HEK293 (cell line): ENCODE measurements around the gene B4GALT1.

ENCODE experiments used
- CTCF ChIA-PET: fragments of 350-600 bp; formaldehyde crosslinking; extraction: SDS; loops from one replicate; lab custom pipeline; 2021; ENCODE audit warnings: antibody characterized with exemption; lab: Yijun Ruan, JAX
- POLR2A ChIA-PET: fragments of 300-600 bp; formaldehyde crosslinking; extraction: SDS; loops from one replicate; lab custom pipeline; 2020; ENCODE audit warnings: antibody characterized with exemption, inconsistent platforms; lab: Yijun Ruan, JAX
- H3K27ac ChIP-seq: fragments of 200-500 bp; sonication (Bioruptor generic); 2 replicates; pipeline ENCODE4 v1.5.1; 2014; ENCODE audit warnings: low read depth, low read length, control low read depth, inconsistent platforms; ENCODE audit errors: extremely low read depth
- H3K36me3 ChIP-seq, 2 experiments: fragments of 200-500 bp in 1 of 2; sonication (Bioruptor generic) in 1 of 2; 1 replicate in 1 of 2; 2 replicates in 1 of 2; pipeline ENCODE4 v1.5.1; 2014 to 2017; ENCODE audit warnings: inconsistent platforms in 2 of 2, low read length in 2 of 2; ENCODE audit not compliant: control insufficient read depth in 2 of 2, insufficient read depth in 1 of 2
- H3K4me1 ChIP-seq: fragments of 200-500 bp; sonication (Bioruptor generic); 2 replicates; pipeline ENCODE4 v1.5.1; 2014; ENCODE audit warnings: mild to moderate bottlenecking, low read length, inconsistent platforms; ENCODE audit not compliant: control insufficient read depth, insufficient read depth
- H3K4me3 ChIP-seq: 2 replicates; pipeline ENCODE4 v1.5.1; 2011; ENCODE audit warnings: low read depth, mild to moderate bottlenecking, control low read depth, low read length, moderate library complexity
- H3K9me3 ChIP-seq: fragments of 200-500 bp; sonication (Bioruptor generic); 2 replicates; pipeline ENCODE4 v1.5.1; 2014; ENCODE audit warnings: low read depth, low read length, inconsistent platforms; ENCODE audit not compliant: control insufficient read depth, insufficient read depth
- EGR2 ChIP-seq: fragments of 450-650 bp; formaldehyde crosslinking; IDR thresholded peaks from 2 replicates; pipeline ENCODE4 v1.5.1; 2016; ENCODE audit warnings: low read depth, missing biosample characterization, missing genetic modification characterization
- HOXD13 ChIP-seq: sonication (generic); formaldehyde crosslinking; IDR thresholded peaks from 2 replicates; pipeline ENCODE4 v1.8.0; 2022; ENCODE audit warnings: missing genetic modification reagents, borderline replicate concordance
- SCRT2 ChIP-seq: fragments of 450-650 bp; formaldehyde crosslinking; IDR thresholded peaks from 2 replicates; pipeline ENCODE4 v1.5.1; 2016; ENCODE audit warnings: missing biosample characterization, missing genetic modification characterization
- WT1 ChIP-seq: fragments of 450-650 bp; formaldehyde crosslinking; IDR thresholded peaks from 2 replicates; pipeline ENCODE4 v1.5.1; 2016; ENCODE audit warnings: missing biosample characterization, missing genetic modification characterization
- ZBTB20 ChIP-seq: fragments of 450-650 bp; formaldehyde crosslinking; IDR thresholded peaks from 2 replicates; pipeline ENCODE4 v1.5.1; 2016; ENCODE audit warnings: missing biosample characterization, missing genetic modification characterization
- ZBTB8A ChIP-seq: fragments of 450-650 bp; formaldehyde crosslinking; IDR thresholded peaks from 2 replicates; pipeline ENCODE4 v1.5.1; 2016; ENCODE audit warnings: missing biosample characterization, missing genetic modification characterization
- ZFHX2 ChIP-seq: fragments of 450-650 bp; formaldehyde crosslinking; conservative IDR thresholded peaks from 2 replicates; pipeline ENCODE4 v1.5.1; 2016; ENCODE audit warnings: missing biosample characterization, missing genetic modification characterization
- ZFP3 ChIP-seq: fragments of 450-650 bp; formaldehyde crosslinking; IDR thresholded peaks from 2 replicates; pipeline ENCODE4 v1.5.1; 2016; ENCODE audit warnings: low read depth, missing biosample characterization, missing genetic modification characterization
- ZNF133 ChIP-seq: fragments of 450-650 bp; formaldehyde crosslinking; IDR thresholded peaks from 2 replicates; pipeline ENCODE4 v1.5.1; 2016; ENCODE audit warnings: missing biosample characterization, missing genetic modification characterization
- ZNF155 ChIP-seq: fragments of 450-650 bp; formaldehyde crosslinking; IDR thresholded peaks from 2 replicates; pipeline ENCODE4 v1.5.1; 2016; ENCODE audit warnings: missing biosample characterization, missing genetic modification characterization
- ZNF157 ChIP-seq: fragments of 450-650 bp; formaldehyde crosslinking; IDR thresholded peaks from 2 replicates; pipeline ENCODE4 v1.5.1; 2016; ENCODE audit warnings: missing biosample characterization, missing genetic modification characterization
- ZNF274 ChIP-seq, 2 experiments: fragments of 200-500 bp in 1 of 2; fragments of 450-650 bp in 1 of 2; sonication (Bioruptor generic) in 1 of 2; formaldehyde crosslinking in 1 of 2; IDR thresholded peaks; 2 replicates each; pipeline versions ENCODE4 v1.5.1 to v1.6.1; 2014 to 2016; ENCODE audit warnings: borderline replicate concordance in 1 of 2, inconsistent platforms in 1 of 2, low read length in 1 of 2, missing biosample characterization in 1 of 2, missing genetic modification characterization in 1 of 2
- ZNF341 ChIP-seq: fragments of 450-650 bp; formaldehyde crosslinking; IDR thresholded peaks from 2 replicates; pipeline ENCODE4; 2016; ENCODE audit warnings: low read depth, missing biosample characterization, missing genetic modification characterization
- ZNF37A ChIP-seq: fragments of 450-650 bp; IDR thresholded peaks from 2 replicates; pipeline ENCODE4 v1.5.1; 2018; ENCODE audit warnings: missing biosample characterization, missing genetic modification characterization
- ZNF404 ChIP-seq: fragments of 450-650 bp; formaldehyde crosslinking; IDR thresholded peaks from 2 replicates; pipeline ENCODE4 v1.5.1; 2017; ENCODE audit warnings: missing biosample characterization, missing genetic modification characterization
- ZNF501 ChIP-seq: fragments of 450-650 bp; formaldehyde crosslinking; IDR thresholded peaks from 2 replicates; pipeline ENCODE4 v1.5.1; 2016; ENCODE audit warnings: missing biosample characterization, missing genetic modification characterization
- ZNF530 ChIP-seq: fragments of 450-650 bp; formaldehyde crosslinking; IDR thresholded peaks from 2 replicates; pipeline ENCODE4 v1.5.1; 2016; ENCODE audit warnings: low read depth, missing biosample characterization, missing genetic modification characterization
- ZNF558 ChIP-seq: fragments of 450-650 bp; formaldehyde crosslinking; IDR thresholded peaks from 2 replicates; pipeline ENCODE4 v1.5.1; 2016; ENCODE audit warnings: missing biosample characterization, missing genetic modification characterization
- ZNF600 ChIP-seq: fragments of 450-650 bp; formaldehyde crosslinking; IDR thresholded peaks from 2 replicates; pipeline ENCODE4 v1.5.1; 2016; ENCODE audit warnings: missing biosample characterization, missing genetic modification characterization
- ZNF658 ChIP-seq: fragments of 450-650 bp; formaldehyde crosslinking; IDR thresholded peaks from 2 replicates; pipeline ENCODE4; 2016; ENCODE audit warnings: missing biosample characterization, missing genetic modification characterization
- ZNF670 ChIP-seq: fragments of 450-650 bp; formaldehyde crosslinking; IDR thresholded peaks from 2 replicates; pipeline ENCODE4 v1.5.1; 2016; ENCODE audit warnings: missing biosample characterization, missing genetic modification characterization, low read depth
- ZNF747 ChIP-seq: fragments of 450-650 bp; formaldehyde crosslinking; IDR thresholded peaks from 2 replicates; pipeline ENCODE4 v1.5.1; 2016; ENCODE audit warnings: missing biosample characterization, missing genetic modification characterization
- TF ChIP-seq, protein P1 (sequence below): fragments of 450-650 bp; formaldehyde crosslinking; IDR thresholded peaks from 2 replicates; pipeline ENCODE4 v1.5.1; 2016; ENCODE audit warnings: missing biosample characterization, missing genetic modification characterization, borderline replicate concordance
- TF ChIP-seq, protein P2 (sequence below): fragments of 450-650 bp; formaldehyde crosslinking; IDR thresholded peaks from 2 replicates; pipeline ENCODE4 v1.5.1; 2016; ENCODE audit warnings: missing biosample characterization, missing genetic modification characterization
- TF ChIP-seq, protein P3 (sequence below): fragments of 450-650 bp; formaldehyde crosslinking; IDR thresholded peaks from 2 replicates; pipeline ENCODE4 v1.5.1; 2016; ENCODE audit warnings: missing biosample characterization, missing genetic modification characterization
- TF ChIP-seq, protein P4 (sequence below): fragments of 450-650 bp; IDR thresholded peaks from 2 replicates; pipeline ENCODE4 v1.5.1; 2018; ENCODE audit warnings: missing biosample characterization, mild to moderate bottlenecking, missing genetic modification characterization

Gene B4GALT1

DNA sequence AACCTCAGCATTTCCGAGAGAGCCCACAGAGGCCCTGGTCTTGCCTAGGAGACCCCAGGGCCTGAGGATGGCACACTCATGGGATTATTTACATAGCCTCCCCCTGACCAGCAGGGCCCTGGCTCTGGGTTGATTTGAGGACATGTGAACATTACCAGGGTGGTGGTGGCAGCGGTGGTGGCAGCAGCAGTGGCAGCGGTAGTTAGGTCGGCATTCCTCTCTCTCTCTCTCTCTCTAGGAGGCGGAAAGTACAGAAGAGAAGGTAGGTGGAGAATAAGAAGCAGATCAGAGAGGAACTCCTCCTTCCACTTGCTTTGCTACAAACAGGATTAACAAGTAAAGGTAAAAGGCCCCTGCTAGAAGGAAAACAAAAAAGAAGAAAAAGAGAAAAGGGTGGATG lies 39.3 kb downstream of the B4GALT1 start:
- Histone ChIP-seq H3K9me3 (no peaks in the 10 kb centered on the region), H3K27ac (no peak overlapping the region), H3K4me3 (no peak overlapping the region), H3K4me1 (peaks cover 7% of the 10 kb centered on the region), H3K36me3 (peaks cover 0 to 55% of the 10 kb centered on the region in 2 experiments; a peak in 1 of 3 replicates)
- no peak for TF ChIP-seq ZNF501 (tag by site-specific recombination)
- TF ChIP-seq ZNF747 (tag by site-specific recombination) = no peak
- TF ChIP-seq ZNF157 (tag by site-specific recombination) = no peak
- CTCF ChIA-PET = no interaction called here
- POLR2A ChIA-PET = no interaction called here

DNA sequence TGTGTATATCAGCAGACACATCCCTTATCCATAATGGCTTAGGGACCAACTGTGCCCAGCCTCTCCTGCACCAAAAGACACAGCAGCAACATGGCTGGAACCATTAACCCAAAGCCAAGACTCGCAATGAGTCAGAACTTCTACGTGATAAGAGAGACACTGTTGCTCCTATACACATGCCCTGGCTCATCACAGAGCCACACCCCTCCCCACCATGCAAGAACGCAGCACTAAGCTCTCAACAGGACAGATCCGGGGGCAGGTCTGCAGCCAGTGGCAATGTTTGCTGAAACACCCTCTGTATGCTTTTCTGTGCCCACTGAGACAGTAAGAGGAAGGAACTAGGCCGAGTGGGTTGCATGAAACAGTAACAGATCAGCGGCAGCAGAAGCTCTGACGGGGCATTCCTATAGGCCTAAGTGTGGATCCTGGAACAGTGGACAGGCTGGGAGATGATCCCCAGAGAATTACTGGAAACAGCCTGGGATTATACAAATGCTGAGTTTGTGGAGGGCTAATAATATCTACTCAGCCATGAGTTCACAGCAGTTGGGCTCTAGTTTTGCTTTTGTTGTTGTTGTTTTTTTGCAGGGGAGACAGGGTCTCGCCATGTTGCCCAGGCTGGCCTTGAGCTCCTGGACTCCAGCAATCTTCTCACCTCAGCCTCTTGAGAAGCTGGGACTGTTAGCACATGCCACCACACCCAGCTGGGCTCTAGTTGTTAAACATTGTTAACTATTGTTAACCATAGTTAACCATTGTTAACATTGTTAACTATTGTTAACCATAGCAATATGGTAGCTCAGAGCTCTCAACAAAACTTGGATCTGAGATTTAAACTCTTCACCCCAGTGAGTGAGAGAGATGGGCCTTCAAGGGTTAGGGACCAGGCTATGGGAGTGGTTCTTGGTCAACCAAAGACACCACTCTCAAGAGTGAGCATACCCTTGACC lies 41.0 kb downstream of the B4GALT1 start:
- CTCF ChIA-PET = interaction anchor here (1.0 to 1.4 kb wide), 2 partner anchors 60 to 100 kb away, joined by 3 to 5 read pairs; no protein-coding TSS in a partner anchor

DNA sequence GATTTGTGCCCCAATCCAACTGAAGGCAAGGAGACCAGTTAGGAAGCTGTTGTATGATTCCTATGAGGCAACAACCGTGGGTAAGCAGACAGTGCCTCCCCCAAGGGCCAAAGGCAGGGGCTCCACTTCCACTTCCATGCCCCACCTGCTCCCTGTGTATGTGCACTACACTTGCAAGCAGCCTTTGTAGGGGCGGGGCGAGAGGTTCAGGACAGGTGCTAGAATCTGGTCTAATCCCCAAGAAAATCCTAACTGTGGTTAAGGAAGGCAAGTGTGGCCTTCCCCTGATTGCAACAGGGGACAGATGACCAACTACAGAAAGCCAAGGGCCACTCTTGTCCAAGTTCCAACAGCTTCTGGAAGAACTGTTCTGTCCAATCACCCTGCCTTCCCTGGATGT lies 41.7 kb downstream of the B4GALT1 start:
- no peak overlapping the region for H3K27ac ChIP-seq
- POLR2A ChIA-PET = interaction anchor here (1.5 kb wide), 1 partner anchor 36 kb away, joined by 6 read pairs; no protein-coding TSS in a partner anchor
- peaks cover 0 to 47% of the 10 kb centered on the region in 2 experiments; a peak in 1 of 3 replicates for H3K36me3 ChIP-seq
- no peak overlapping the region for H3K4me3 ChIP-seq
- H3K9me3 ChIP-seq = no peaks in the 10 kb centered on the region
- no peaks in the 10 kb centered on the region for H3K4me1 ChIP-seq
- CTCF ChIA-PET = no interaction called here
- TF ChIP-seq WT1 (tag by site-specific recombination) (no peak), ZNF658 (tag by site-specific recombination) (no peak), ZNF155 (no peak), ZNF530 (tag by site-specific recombination) (no peak), ZNF341 (no peak), ZFP3 (tag by site-specific recombination) (no peak), ZBTB8A (tag by site-specific recombination) (no peak), ZNF274 (IDR thresholded peaks at IDR 0.05; ENCODE audit: low read length) (no peak), ZNF274 (tag by site-specific recombination; IDR thresholded peaks at IDR 0.05; ENCODE audit: borderline replicate concordance) (no peak), HOXD13 (no peak)
- TF ChIP-seq, protein P1, sequence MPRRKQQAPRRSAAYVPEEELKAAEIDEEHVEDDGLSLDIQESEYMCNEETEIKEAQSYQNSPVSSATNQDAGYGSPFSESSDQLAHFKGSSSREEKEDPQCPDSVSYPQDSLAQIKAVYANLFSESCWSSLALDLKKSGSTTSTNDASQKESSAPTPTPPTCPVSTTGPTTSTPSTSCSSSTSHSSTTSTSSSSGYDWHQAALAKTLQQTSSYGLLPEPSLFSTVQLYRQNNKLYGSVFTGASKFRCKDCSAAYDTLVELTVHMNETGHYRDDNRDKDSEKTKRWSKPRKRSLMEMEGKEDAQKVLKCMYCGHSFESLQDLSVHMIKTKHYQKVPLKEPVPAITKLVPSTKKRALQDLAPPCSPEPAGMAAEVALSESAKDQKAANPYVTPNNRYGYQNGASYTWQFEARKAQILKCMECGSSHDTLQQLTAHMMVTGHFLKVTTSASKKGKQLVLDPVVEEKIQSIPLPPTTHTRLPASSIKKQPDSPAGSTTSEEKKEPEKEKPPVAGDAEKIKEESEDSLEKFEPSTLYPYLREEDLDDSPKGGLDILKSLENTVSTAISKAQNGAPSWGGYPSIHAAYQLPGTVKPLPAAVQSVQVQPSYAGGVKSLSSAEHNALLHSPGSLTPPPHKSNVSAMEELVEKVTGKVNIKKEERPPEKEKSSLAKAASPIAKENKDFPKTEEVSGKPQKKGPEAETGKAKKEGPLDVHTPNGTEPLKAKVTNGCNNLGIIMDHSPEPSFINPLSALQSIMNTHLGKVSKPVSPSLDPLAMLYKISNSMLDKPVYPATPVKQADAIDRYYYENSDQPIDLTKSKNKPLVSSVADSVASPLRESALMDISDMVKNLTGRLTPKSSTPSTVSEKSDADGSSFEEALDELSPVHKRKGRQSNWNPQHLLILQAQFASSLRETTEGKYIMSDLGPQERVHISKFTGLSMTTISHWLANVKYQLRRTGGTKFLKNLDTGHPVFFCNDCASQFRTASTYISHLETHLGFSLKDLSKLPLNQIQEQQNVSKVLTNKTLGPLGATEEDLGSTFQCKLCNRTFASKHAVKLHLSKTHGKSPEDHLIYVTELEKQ (tag by site-specific recombination) = no peak
- TF ChIP-seq, protein P2, sequence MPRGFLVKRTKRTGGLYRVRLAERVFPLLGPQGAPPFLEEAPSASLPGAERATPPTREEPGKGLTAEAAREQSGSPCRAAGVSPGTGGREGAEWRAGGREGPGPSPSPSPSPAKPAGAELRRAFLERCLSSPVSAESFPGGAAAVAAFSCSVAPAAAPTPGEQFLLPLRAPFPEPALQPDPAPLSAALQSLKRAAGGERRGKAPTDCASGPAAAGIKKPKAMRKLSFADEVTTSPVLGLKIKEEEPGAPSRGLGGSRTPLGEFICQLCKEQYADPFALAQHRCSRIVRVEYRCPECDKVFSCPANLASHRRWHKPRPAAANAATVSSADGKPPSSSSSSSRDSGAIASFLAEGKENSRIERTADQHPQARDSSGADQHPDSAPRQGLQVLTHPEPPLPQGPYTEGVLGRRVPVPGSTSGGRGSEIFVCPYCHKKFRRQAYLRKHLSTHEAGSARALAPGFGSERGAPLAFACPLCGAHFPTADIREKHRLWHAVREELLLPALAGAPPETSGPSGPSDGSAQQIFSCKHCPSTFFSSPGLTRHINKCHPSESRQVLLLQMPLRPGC (tag by site-specific recombination) = no peak
- TF ChIP-seq, protein P3, sequence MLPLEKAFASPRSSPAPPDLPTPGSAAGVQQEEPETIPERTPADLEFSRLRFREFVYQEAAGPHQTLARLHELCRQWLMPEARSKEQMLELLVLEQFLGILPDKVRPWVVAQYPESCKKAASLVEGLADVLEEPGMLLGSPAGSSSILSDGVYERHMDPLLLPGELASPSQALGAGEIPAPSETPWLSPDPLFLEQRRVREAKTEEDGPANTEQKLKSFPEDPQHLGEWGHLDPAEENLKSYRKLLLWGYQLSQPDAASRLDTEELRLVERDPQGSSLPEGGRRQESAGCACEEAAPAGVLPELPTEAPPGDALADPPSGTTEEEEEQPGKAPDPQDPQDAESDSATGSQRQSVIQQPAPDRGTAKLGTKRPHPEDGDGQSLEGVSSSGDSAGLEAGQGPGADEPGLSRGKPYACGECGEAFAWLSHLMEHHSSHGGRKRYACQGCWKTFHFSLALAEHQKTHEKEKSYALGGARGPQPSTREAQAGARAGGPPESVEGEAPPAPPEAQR = no peak
- TF ChIP-seq, protein P4, sequence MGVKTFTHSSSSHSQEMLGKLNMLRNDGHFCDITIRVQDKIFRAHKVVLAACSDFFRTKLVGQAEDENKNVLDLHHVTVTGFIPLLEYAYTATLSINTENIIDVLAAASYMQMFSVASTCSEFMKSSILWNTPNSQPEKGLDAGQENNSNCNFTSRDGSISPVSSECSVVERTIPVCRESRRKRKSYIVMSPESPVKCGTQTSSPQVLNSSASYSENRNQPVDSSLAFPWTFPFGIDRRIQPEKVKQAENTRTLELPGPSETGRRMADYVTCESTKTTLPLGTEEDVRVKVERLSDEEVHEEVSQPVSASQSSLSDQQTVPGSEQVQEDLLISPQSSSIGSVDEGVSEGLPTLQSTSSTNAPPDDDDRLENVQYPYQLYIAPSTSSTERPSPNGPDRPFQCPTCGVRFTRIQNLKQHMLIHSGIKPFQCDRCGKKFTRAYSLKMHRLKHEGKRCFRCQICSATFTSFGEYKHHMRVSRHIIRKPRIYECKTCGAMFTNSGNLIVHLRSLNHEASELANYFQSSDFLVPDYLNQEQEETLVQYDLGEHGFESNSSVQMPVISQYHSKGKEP (tag by site-specific recombination) = no peak

More for the DNA sequence above, 41.0 kb downstream of the B4GALT1 start:
- Histone ChIP-seq H3K4me1 (no peaks in the 10 kb centered on the region), H3K36me3 (peaks cover 0 to 46% of the 10 kb centered on the region in 2 experiments; a peak in 1 of 3 replicates), H3K4me3 (no peak overlapping the region), H3K9me3 (no peaks in the 10 kb centered on the region), H3K27ac (no peak overlapping the region)
- POLR2A ChIA-PET = interaction anchor here (1.5 kb wide), 1 partner anchor 35 kb away, joined by 6 read pairs; no protein-coding TSS in a partner anchor
- TF ChIP-seq ZBTB20 (tag by site-specific recombination) = no peak
- TF ChIP-seq ZNF670 (tag by site-specific recombination) = no peak
- peak; percentile 55; the same call in 1 of the 2 replicates for TF ChIP-seq EGR2
- no peak for TF ChIP-seq ZNF133 (tag by site-specific recombination)
- no peak for TF ChIP-seq ZNF600 (tag by site-specific recombination)
- 0 out of 2 replicates have a peak, but pooled peaks have one; percentile 17 for TF ChIP-seq ZFHX2 (tag by site-specific recombination)
- TF ChIP-seq SCRT2 = peak; percentile 60; the same call in 1 of the 2 replicates
- no peak for TF ChIP-seq ZNF404
- TF ChIP-seq ZNF37A (tag by site-specific recombination) = no peak
- TF ChIP-seq ZNF558 (tag by site-specific recombination) = no peak
